H9 (cell line): ENCODE results near the gene IPPK. TPM values are rescaled to one million over a fixed set of nuclear protein-coding genes. Genes with fewer than 3 reads are reported as not detected.

Experiments
- DNase-seq: peaks from one replicate; pipeline ENCODE4 v3.0.0-alpha.2; 2017
- H2AFZ ChIP-seq: one replicate; pipeline ENCODE4 v1.6.1; 2013; ENCODE audit warnings: mild to moderate bottlenecking, low read length, control low read depth, moderate library complexity
- H2AK5ac ChIP-seq: 2 replicates; pipeline ENCODE4 v1.6.1; 2013; ENCODE audit warnings: low read length, control low read depth, mixed read lengths; ENCODE audit not compliant: insufficient read length
- H2BK120ac ChIP-seq: one replicate; pipeline ENCODE4 v1.6.1; 2013; ENCODE audit warnings: low read depth, mild to moderate bottlenecking, low read length, control low read depth, inconsistent platforms; ENCODE audit not compliant: poor library complexity, severe bottlenecking
- H2BK12ac ChIP-seq: 2 replicates; pipeline ENCODE4 v1.6.1; 2013; ENCODE audit warnings: low read length, control low read depth, mixed read lengths, low read depth; ENCODE audit not compliant: insufficient read length
- H2BK15ac ChIP-seq: 2 replicates; pipeline ENCODE4 v1.6.1; 2013; ENCODE audit warnings: low read depth, low read length, control low read depth
- H2BK20ac ChIP-seq: one replicate; pipeline ENCODE4 v1.6.1; 2013; ENCODE audit warnings: low read depth, mild to moderate bottlenecking, low read length, control low read depth, inconsistent platforms; ENCODE audit not compliant: poor library complexity, severe bottlenecking
- H2BK5ac ChIP-seq: 2 replicates; pipeline ENCODE4 v1.6.1; 2013; ENCODE audit warnings: low read length, control low read depth, mixed read lengths; ENCODE audit not compliant: insufficient read length
- H3K14ac ChIP-seq: 2 replicates; pipeline ENCODE4 v1.6.1; 2013; ENCODE audit warnings: low read length, control low read depth; ENCODE audit not compliant: insufficient read depth
- H3K18ac ChIP-seq: 2 replicates; pipeline ENCODE4 v1.6.1; 2013; ENCODE audit warnings: low read depth, mild to moderate bottlenecking, mixed read lengths, low read length, control low read depth; ENCODE audit not compliant: insufficient read length
- H3K23ac ChIP-seq: 2 replicates; pipeline ENCODE4 v1.6.1; 2013; ENCODE audit warnings: low read length, control low read depth, mixed read lengths, low read depth; ENCODE audit not compliant: insufficient read length
- H3K23me2 ChIP-seq: 2 replicates; pipeline ENCODE4 v1.6.1; 2013; ENCODE audit warnings: low read depth, mild to moderate bottlenecking, mixed read lengths, low read length, control low read depth; ENCODE audit not compliant: insufficient read length, poor library complexity, severe bottlenecking
- H3K27ac ChIP-seq: 2 replicates; pipeline ENCODE4 v1.5.1; 2013; ENCODE audit warnings: low read length, control low read depth, mixed read lengths, low read depth; ENCODE audit not compliant: insufficient read length
- H3K27me3 ChIP-seq: 2 replicates; pipeline ENCODE4 v1.6.1; 2013; ENCODE audit warnings: low read length, control low read depth, inconsistent platforms; ENCODE audit not compliant: insufficient read depth
- H3K4ac ChIP-seq: 2 replicates; pipeline ENCODE4 v1.6.1; 2013; ENCODE audit warnings: low read depth, mild to moderate bottlenecking, control low read depth, inconsistent platforms, low read length, moderate library complexity
- H3K4me1 ChIP-seq: 2 replicates; pipeline ENCODE4 v1.6.1; 2013; ENCODE audit warnings: low read length, control low read depth, inconsistent platforms; ENCODE audit not compliant: insufficient read depth
- H3K4me2 ChIP-seq: 2 replicates; pipeline ENCODE4 v1.6.1; 2013; ENCODE audit warnings: low read length, control low read depth, mixed read lengths; ENCODE audit not compliant: insufficient read length, insufficient read depth
- H3K56ac ChIP-seq: 2 replicates; pipeline ENCODE4 v1.6.1; 2013; ENCODE audit warnings: low read depth, mild to moderate bottlenecking, mixed read lengths, low read length, control low read depth; ENCODE audit not compliant: insufficient read length
- H3K79me1 ChIP-seq: 2 replicates; pipeline ENCODE4 v1.6.1; 2013; ENCODE audit warnings: low read depth, mild to moderate bottlenecking, moderate library complexity, low read length, control low read depth, inconsistent platforms; ENCODE audit not compliant: insufficient read depth, poor library complexity, severe bottlenecking
- H3K79me2 ChIP-seq: 2 replicates; pipeline ENCODE4 v1.6.1; 2013; ENCODE audit warnings: low read length, control low read depth, inconsistent platforms; ENCODE audit not compliant: insufficient read depth
- H3K9ac ChIP-seq: 2 replicates; pipeline ENCODE4 v1.6.1; 2013; ENCODE audit warnings: low read length, control low read depth, mixed read lengths; ENCODE audit not compliant: insufficient read length; ENCODE audit errors: extremely low read depth
- H3K9me3 ChIP-seq: one replicate; pipeline ENCODE4 v1.6.1; 2013; ENCODE audit warnings: low read depth, low read length, inconsistent platforms; ENCODE audit not compliant: control insufficient read depth
- H3T11ph ChIP-seq: one replicate; pipeline ENCODE4 v1.6.1; 2013; ENCODE audit warnings: mild to moderate bottlenecking, low read length, control low read depth, inconsistent platforms
- H4K20me1 ChIP-seq: one replicate; pipeline ENCODE4 v1.6.1; 2013; ENCODE audit not compliant: control insufficient read depth, insufficient read length, insufficient read depth
- H4K5ac ChIP-seq: 2 replicates; pipeline ENCODE4 v1.6.1; 2013; ENCODE audit warnings: low read depth, mild to moderate bottlenecking, mixed read lengths, low read length, control low read depth; ENCODE audit not compliant: insufficient read length
- H4K8ac ChIP-seq: replicated peaks from 2 replicates; pipeline ENCODE4 v1.6.1; 2013; ENCODE audit warnings: low read length, control low read depth, mixed read lengths, low read depth; ENCODE audit not compliant: insufficient read length
- H4K91ac ChIP-seq: 2 replicates; pipeline ENCODE4 v1.6.1; 2013; ENCODE audit warnings: low read depth, mild to moderate bottlenecking, moderate library complexity, mixed read lengths, low read length, control low read depth; ENCODE audit not compliant: insufficient read length
- H3K27ac Mint-ChIP-seq, 3 experiments: 2 replicates in 2 of 3; 3 replicates in 1 of 3; pipeline ENCODE4 v1.8.0; 2020 to 2021; ENCODE audit warnings: mixed read lengths in 3 of 3, mild to moderate bottlenecking in 1 of 3, moderate library complexity in 1 of 3
- H3K27me3 Mint-ChIP-seq: 2 replicates; pipeline ENCODE4 v1.8.0; 2021; ENCODE audit warnings: low read depth, mild to moderate bottlenecking, moderate library complexity, mixed read lengths
- H3K36me3 Mint-ChIP-seq, 3 experiments: 2 replicates in 2 of 3; 3 replicates in 1 of 3; pipeline ENCODE4 v1.8.0; 2020 to 2021; ENCODE audit warnings: low read depth in 3 of 3, mixed read lengths in 3 of 3; ENCODE audit not compliant: insufficient read depth in 1 of 3
- H3K4me1 Mint-ChIP-seq, 2 experiments: 2 replicates each; pipeline ENCODE4 v1.8.0; 2020; ENCODE audit warnings: mixed read lengths in 2 of 2
- H3K4me3 Mint-ChIP-seq, 2 experiments: 2 replicates in 1 of 2; 3 replicates in 1 of 2; pipeline ENCODE4 v1.8.0; 2020 to 2021; ENCODE audit warnings: mild to moderate bottlenecking in 2 of 2, mixed read lengths in 2 of 2, moderate library complexity in 1 of 2
- H3K9me3 Mint-ChIP-seq, 2 experiments: 2 replicates in 1 of 2; 3 replicates in 1 of 2; pipeline ENCODE4 v1.8.0; 2020; ENCODE audit warnings: mild to moderate bottlenecking in 2 of 2, mixed read lengths in 2 of 2, moderate library complexity in 1 of 2
- CTCF ChIP-seq: fragments of 200-600 bp; sonication (generic); conservative IDR thresholded peaks from 3 replicates; pipeline ENCODE4 v1.8.0; 2021; ENCODE audit warnings: antibody characterized with exemption, mild to moderate bottlenecking
- WGBS: extraction: QIAGEN DNeasy Blood & Tissue Kit; methylation state at CpG from one replicate; pipeline ENCODE4 v1.1.7; 2013; ENCODE audit warnings: missing lambda C conversion rate, low lambda C conversion rate, mixed read lengths; ENCODE audit not compliant: insufficient read length; ENCODE audit errors: extremely low coverage; 5-methylcytosine and 5-hydroxymethylcytosine counted together
- total RNA-seq: library from RNA; stranded (reverse); gene quantifications from 2 replicates; pipeline ENCODE4 v1.2.1, GENCODE V29; 2021

Gene IPPK
- total RNA-seq, 1 experiment from 2014 or later: 10.7 TPM

GRCh38 chr9:92650296-92650695, 19.6 kb downstream of the IPPK start:
- Histone ChIP-seq H2BK120ac (no peak overlapping the region), H3K9me3 (no peaks in the 10 kb centered on the region), H3K4me1 (no peaks in the 10 kb centered on the region), H3K9ac (no peak overlapping the region), H2BK12ac (no peak overlapping the region), H2BK20ac (no peak overlapping the region), H3K56ac (no peak overlapping the region), H4K8ac (no peak overlapping the region), H3K18ac (no peak overlapping the region), H2BK5ac (no peak overlapping the region), H2BK15ac (no peak overlapping the region), H3K79me1 (no peaks in the 10 kb centered on the region), H4K5ac (no peak overlapping the region), H3K23ac (no peak overlapping the region), H3T11ph (no peak overlapping the region), H3K14ac (no peak overlapping the region), H3K79me2 (no peaks in the 10 kb centered on the region), H4K20me1 (no peaks in the 10 kb centered on the region), H4K91ac (no peak overlapping the region), H2AK5ac (no peak overlapping the region), H2AFZ (no peak overlapping the region), H3K27ac (no peak overlapping the region), H3K23me2 (no peaks in the 10 kb centered on the region), H3K4ac (no peak overlapping the region), H3K27me3 (no peaks in the 10 kb centered on the region), H3K4me2 (no peak overlapping the region)
- Mint-ChIP-seq H3K36me3 (peaks cover 29 to 52% (median 51%) of the 10 kb centered on the region in 3 experiments; a peak in 6 of 7 replicates), H3K27me3 (no peaks in the 10 kb centered on the region), H3K4me1 (no peaks in the 10 kb centered on the region), H3K4me3 (no peak overlapping the region), H3K9me3 (no peaks in the 10 kb centered on the region), H3K27ac (peak overlapping the region in 1 of 3 experiments; percentile 64; a peak in 2 of 7 replicates)
- TF ChIP-seq CTCF: no peak
- peak; percentile 5 for DNase-seq
- no CpG with 5 or more reads among the region's 6 CpGs for WGBS
